SK-N-SH (cell line): ENCODE measurements around the gene SIRPA. TPM values are rescaled to one million over a fixed set of nuclear protein-coding genes. Genes with fewer than 3 reads are reported as not detected.

ENCODE experiments used
- CTCF ChIA-PET: fragments of 300-600, 350-600 bp; formaldehyde crosslinking; extraction: SDS; loops from one replicate; lab custom pipeline; 2021; lab: Yijun Ruan, JAX
- POLR2A ChIA-PET: fragments of 350-600 bp; sonication (Branson Sonifier 250); formaldehyde crosslinking; extraction: SDS; loops from one replicate; lab custom pipeline; 2020; ENCODE audit warnings: antibody characterized with exemption, inconsistent platforms; lab: Yijun Ruan, JAX
- DNase-seq: peaks from one replicate; pipeline ENCODE4 v3.0.0; 2012
- H2AFZ ChIP-seq: fragments of 200-600 bp; sonication (generic); 2 replicates; pipeline ENCODE4 v1.8.1; 2016; ENCODE audit warnings: antibody characterized with exemption, mild to moderate bottlenecking, low read depth
- H3F3A ChIP-seq: fragments of 200-600 bp; sonication (generic); replicated peaks from 2 replicates; pipeline ENCODE3; 2016; ENCODE audit warnings: antibody characterized with exemption, mild to moderate bottlenecking; ENCODE audit not compliant: insufficient read depth
- H3K27ac ChIP-seq, 2 experiments: fragments of 200-500 bp in 1 of 2; fragments of 200-600 bp in 1 of 2; sonication (Bioruptor generic) in 1 of 2; sonication (generic), shearing (Covaris generic) in 1 of 2; 2 replicates each; pipeline versions ENCODE4 v1.5.1 to v1.6.1; 2014 to 2016; ENCODE audit warnings: low read depth in 2 of 2, inconsistent platforms in 1 of 2, low read length in 1 of 2, mild to moderate bottlenecking in 1 of 2, mixed read lengths in 1 of 2
- H3K27me3 ChIP-seq: fragments of 200-600 bp; sonication (generic), shearing (Covaris generic); 2 replicates; pipeline ENCODE4 v1.6.1; 2016; ENCODE audit warnings: mixed run types; ENCODE audit not compliant: insufficient read depth
- H3K36me3 ChIP-seq, 2 experiments: fragments of 200-500 bp in 1 of 2; fragments of 200-600 bp in 1 of 2; sonication (Bioruptor generic) in 1 of 2; sonication (generic) in 1 of 2; replicated peaks in 1 of 2; 2 replicates each; pipeline versions ENCODE3 to v1.5.1; 2014 to 2016; ENCODE audit warnings: low read length in 1 of 2, mild to moderate bottlenecking in 1 of 2; ENCODE audit not compliant: insufficient read depth in 2 of 2, control insufficient read depth in 1 of 2
- H3K4me1 ChIP-seq, 2 experiments: fragments of 200-500 bp in 1 of 2; fragments of 200-600 bp in 1 of 2; sonication (Bioruptor generic) in 1 of 2; sonication (generic), shearing (Covaris generic) in 1 of 2; 2 replicates each; pipeline versions ENCODE4 v1.5.1 to v1.6.1; 2014 to 2016; ENCODE audit warnings: low read depth in 1 of 2, low read length in 1 of 2, mixed run types in 1 of 2; ENCODE audit not compliant: insufficient read depth in 2 of 2, control insufficient read depth in 1 of 2
- H3K4me2 ChIP-seq: fragments of 200-600 bp; sonication (generic), shearing (Covaris generic); 2 replicates; pipeline ENCODE4 v1.6.1; 2017; ENCODE audit warnings: mixed run types
- H3K4me3 ChIP-seq, 2 experiments: fragments of 200-500 bp in 1 of 2; fragments of 200-600 bp in 1 of 2; sonication (Bioruptor generic) in 1 of 2; sonication (generic), shearing (Covaris generic) in 1 of 2; 2 replicates each; pipeline versions ENCODE4 v1.5.1 to v1.8.1; 2014 to 2016; ENCODE audit warnings: low read depth in 2 of 2, inconsistent platforms in 1 of 2, low read length in 1 of 2, mild to moderate bottlenecking in 1 of 2, mixed read lengths in 1 of 2, moderate library complexity in 1 of 2
- H3K79me2 ChIP-seq: fragments of 200-600 bp; sonication (generic); 2 replicates; pipeline ENCODE4 v1.8.1; 2017; ENCODE audit warnings: mild to moderate bottlenecking; ENCODE audit not compliant: insufficient read depth
- H3K9ac ChIP-seq: fragments of 200-600 bp; sonication (generic); 2 replicates; pipeline ENCODE4 v1.6.1; 2017; ENCODE audit warnings: mixed run types
- H3K9me2 ChIP-seq: fragments of 200-600 bp; sonication (generic); 2 replicates; pipeline ENCODE4 v1.6.1; 2017; ENCODE audit warnings: mixed run types
- H3K9me3 ChIP-seq: fragments of 200-600 bp; sonication (generic); 2 replicates; pipeline ENCODE4 v1.6.1; 2017; ENCODE audit warnings: mixed run types, mild to moderate bottlenecking, moderate library complexity
- H4K20me1 ChIP-seq: fragments of 200-600 bp; sonication (generic); 2 replicates; pipeline ENCODE4 v1.6.1; 2017; ENCODE audit warnings: mild to moderate bottlenecking, mixed run types; ENCODE audit not compliant: insufficient read depth
- ELF1 ChIP-seq: IDR thresholded peaks from 2 replicates; pipeline ENCODE4 v1.4.0; 2012
- EP300 ChIP-seq, 2 experiments: IDR thresholded peaks; 2 replicates each; pipeline versions ENCODE4 v1.4.0 to v1.6.1; 2012; ENCODE audit warnings: borderline replicate concordance in 1 of 2, low read depth in 1 of 2, low read length in 1 of 2
- EZH2phosphoT487 ChIP-seq: fragments of 200-600 bp; sonication (generic); IDR thresholded peaks from 2 replicates; pipeline ENCODE4 v1.6.1; 2017; ENCODE audit warnings: low read depth, mixed run types, mild to moderate bottlenecking, antibody characterized with exemption, moderate library complexity, borderline replicate concordance
- FOSL2 ChIP-seq: IDR thresholded peaks from 2 replicates; pipeline ENCODE4 v1.4.0; 2012; ENCODE audit warnings: low read depth, mild to moderate bottlenecking, moderate library complexity, borderline replicate concordance
- FOXM1 ChIP-seq: IDR thresholded peaks from 2 replicates; pipeline ENCODE4 v1.4.0; 2012; ENCODE audit warnings: low read depth, mild to moderate bottlenecking
- GABPA ChIP-seq: IDR thresholded peaks from 2 replicates; pipeline ENCODE4 v1.4.0; 2012; ENCODE audit warnings: low read depth, mild to moderate bottlenecking
- GATA2 ChIP-seq: sonication (generic); formaldehyde crosslinking; IDR thresholded peaks from 2 replicates; pipeline ENCODE4 v1.5.0; 2020; ENCODE audit warnings: mild to moderate bottlenecking, missing genetic modification reagents
- JUND ChIP-seq: IDR thresholded peaks from 2 replicates; pipeline ENCODE4 v1.4.0; 2012
- MEF2A ChIP-seq: IDR thresholded peaks from 2 replicates; pipeline ENCODE4 v1.4.0; 2012; ENCODE audit warnings: low read depth, borderline replicate concordance
- MXI1 ChIP-seq: IDR thresholded peaks from 2 replicates; pipeline ENCODE4 v1.6.1; 2012; ENCODE audit warnings: mild to moderate bottlenecking, low read depth, low read length, improper control_type of control experiment
- NRF1 ChIP-seq: IDR thresholded peaks from 2 replicates; pipeline ENCODE4 v1.6.1; 2012; ENCODE audit warnings: low read depth, mild to moderate bottlenecking, low read length
- RCOR1 ChIP-seq: fragments of 150-350 bp; IDR thresholded peaks from 2 replicates; pipeline ENCODE4 v1.6.1; 2017; ENCODE audit warnings: antibody characterized with exemption, low read length
- RFX5 ChIP-seq: IDR thresholded peaks from 2 replicates; pipeline ENCODE4 v1.6.1; 2012; ENCODE audit warnings: mild to moderate bottlenecking, improper control_type of control experiment, low read length
- SMC3 ChIP-seq: IDR thresholded peaks from 2 replicates; pipeline ENCODE4 v1.6.1; 2012; ENCODE audit warnings: low read depth, low read length, improper control_type of control experiment
- TAF1 ChIP-seq: IDR thresholded peaks from 2 replicates; pipeline ENCODE4 v1.6.1; 2012; ENCODE audit warnings: low read depth, mild to moderate bottlenecking, low read length, moderate library complexity, borderline replicate concordance
- TEAD4 ChIP-seq: IDR thresholded peaks from 2 replicates; pipeline ENCODE4 v1.4.0; 2012; ENCODE audit warnings: mild to moderate bottlenecking, borderline replicate concordance; ENCODE audit not compliant: insufficient read depth
- YY1 ChIP-seq: IDR thresholded peaks from 2 replicates; pipeline ENCODE4 v1.4.0; 2012; ENCODE audit warnings: low read depth, mild to moderate bottlenecking
- WGBS: methylation state at CpG from one replicate; pipeline ENCODE4 v1.1.6; 2017; ENCODE audit warnings: low lambda C conversion rate; 5-methylcytosine and 5-hydroxymethylcytosine counted together
- polyA plus RNA-seq, 3 experiments: library from polyadenylated mRNA; depleted of rRNA; stranded (reverse); fragments of >200 nt; gene quantifications; 2 replicates each; pipeline ENCODE4 v1.2.3, GENCODE V29; 2012
- TF ChIP-seq, protein P1 (sequence below): IDR thresholded peaks from 2 replicates; pipeline ENCODE4 v1.4.0; 2012; ENCODE audit warnings: low read depth, borderline replicate concordance
- TF ChIP-seq, protein P2 (sequence below): IDR thresholded peaks from 2 replicates; pipeline ENCODE4 v1.4.0; 2012; ENCODE audit warnings: low read depth
- TF ChIP-seq, protein P3 (sequence below): fragments of 150-350 bp; IDR thresholded peaks from 2 replicates; pipeline ENCODE4 v1.6.1; 2017; ENCODE audit warnings: antibody characterized with exemption, low read length, low read depth, borderline replicate concordance
- TF ChIP-seq, protein P4 (sequence below): IDR thresholded peaks from 2 replicates; pipeline ENCODE4 v1.4.0; 2012; ENCODE audit warnings: low read depth, borderline replicate concordance

SIRPA gene
- polyA plus RNA-seq, 1 of the 3 experiments (the other 2 are of a cell fraction) = 9.1 TPM

DNA sequence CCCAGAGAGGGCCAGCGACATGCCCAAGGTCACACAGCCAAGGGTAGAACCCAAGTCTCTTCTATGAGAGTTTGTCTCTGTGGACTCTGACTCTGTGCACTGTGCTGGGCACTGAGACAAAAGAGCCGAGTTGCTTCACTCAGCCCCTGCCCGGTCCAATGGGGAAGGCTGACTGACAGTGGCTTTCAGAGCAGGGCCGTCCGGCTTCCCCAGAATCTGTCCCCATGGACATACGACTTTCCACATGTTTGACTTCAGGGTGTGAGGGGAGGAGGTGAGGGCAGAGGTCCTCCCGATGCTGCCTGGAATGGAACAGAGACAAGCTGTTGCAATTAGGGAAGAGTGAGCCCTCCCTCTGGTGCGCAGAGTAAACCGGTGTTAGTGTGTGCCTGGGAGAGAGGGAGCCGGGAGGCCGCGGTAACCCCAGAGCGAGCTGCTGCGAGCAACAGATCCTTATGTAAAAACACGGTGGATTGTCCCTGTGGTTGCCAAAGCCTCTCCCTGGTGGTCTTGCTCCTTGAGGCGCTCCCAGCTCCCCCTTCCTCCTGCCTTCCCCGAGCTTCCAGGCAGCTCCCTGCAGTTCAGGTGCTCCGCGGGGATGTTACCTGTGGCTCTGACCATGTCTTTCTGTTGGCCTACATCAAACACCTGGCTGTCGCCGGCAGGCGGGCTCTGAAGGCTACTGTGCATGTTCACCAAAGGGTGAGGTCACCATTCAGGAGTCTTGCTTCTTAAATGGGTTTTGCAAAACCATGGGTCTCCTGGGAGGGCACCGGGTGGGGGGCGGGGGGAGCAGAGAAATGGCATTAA is 672 bp downstream of the SIRPA start (continued):
- TF ChIP-seq, protein P1, sequence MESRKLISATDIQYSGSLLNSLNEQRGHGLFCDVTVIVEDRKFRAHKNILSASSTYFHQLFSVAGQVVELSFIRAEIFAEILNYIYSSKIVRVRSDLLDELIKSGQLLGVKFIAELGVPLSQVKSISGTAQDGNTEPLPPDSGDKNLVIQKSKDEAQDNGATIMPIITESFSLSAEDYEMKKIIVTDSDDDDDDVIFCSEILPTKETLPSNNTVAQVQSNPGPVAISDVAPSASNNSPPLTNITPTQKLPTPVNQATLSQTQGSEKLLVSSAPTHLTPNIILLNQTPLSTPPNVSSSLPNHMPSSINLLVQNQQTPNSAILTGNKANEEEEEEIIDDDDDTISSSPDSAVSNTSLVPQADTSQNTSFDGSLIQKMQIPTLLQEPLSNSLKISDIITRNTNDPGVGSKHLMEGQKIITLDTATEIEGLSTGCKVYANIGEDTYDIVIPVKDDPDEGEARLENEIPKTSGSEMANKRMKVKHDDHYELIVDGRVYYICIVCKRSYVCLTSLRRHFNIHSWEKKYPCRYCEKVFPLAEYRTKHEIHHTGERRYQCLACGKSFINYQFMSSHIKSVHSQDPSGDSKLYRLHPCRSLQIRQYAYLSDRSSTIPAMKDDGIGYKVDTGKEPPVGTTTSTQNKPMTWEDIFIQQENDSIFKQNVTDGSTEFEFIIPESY = no peak
- TF ChIP-seq FOSL2 (no peak), FOXM1 (no peak)

DNA sequence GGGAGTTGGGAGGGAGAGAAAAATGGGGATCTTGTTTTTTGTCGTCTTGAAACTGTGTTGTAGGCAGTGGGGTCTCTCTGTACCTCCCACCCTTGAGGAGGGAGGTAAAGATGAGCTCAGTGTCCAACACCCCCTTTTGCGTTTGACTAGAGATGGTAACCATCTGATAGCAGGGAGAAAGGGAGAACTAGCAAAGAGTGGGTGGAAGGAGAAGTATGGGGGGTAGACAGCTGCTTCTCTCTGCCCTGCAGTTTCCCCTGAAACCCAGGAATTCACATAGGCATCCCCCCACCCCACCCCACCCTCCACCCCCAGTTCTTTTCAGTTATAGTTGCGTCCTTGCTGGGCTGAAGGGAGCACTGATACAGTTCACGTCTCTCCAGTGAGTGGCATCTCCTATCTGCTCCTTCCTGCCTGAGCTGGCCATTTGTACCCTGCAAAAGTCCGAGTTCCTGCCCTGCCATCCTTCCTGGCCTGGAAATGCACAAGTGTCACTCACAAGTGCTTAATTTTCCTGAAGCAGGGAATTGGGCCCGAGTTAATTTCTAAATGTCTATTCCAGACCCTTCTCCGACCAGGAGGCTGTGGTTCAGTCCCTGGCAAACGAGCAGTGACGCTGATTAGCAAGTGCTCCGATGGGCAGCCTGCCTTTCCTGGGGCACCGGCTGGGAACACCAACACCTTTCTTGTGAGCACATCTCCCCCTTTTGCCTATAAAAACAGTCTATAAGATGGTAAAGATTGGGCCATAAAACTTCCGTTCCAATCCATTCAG is 1.5 kb downstream of the SIRPA start:
- Histone ChIP-seq H3K27ac (no peak overlapping the region), H3K79me2 (peaks cover 63% of the 10 kb centered on the region), H2AFZ (no peak overlapping the region), H3K9me3 (no peaks in the 10 kb centered on the region), H3K36me3 (no peaks in the 10 kb centered on the region), H3K4me3 (peak overlapping the region in 1 of 2 experiments; percentile 85; a peak in 1 of 4 replicates), H3K4me1 (peaks cover 13 to 25% of the 10 kb centered on the region in 2 experiments; a peak in 1 of 4 replicates), H3K27me3 (no peaks in the 10 kb centered on the region), H3K4me2 (peak overlapping the region; percentile 95), H3K9ac (peak overlapping the region; percentile 78), H4K20me1 (peaks cover 13% of the 10 kb centered on the region; the same call in 1 of the 2 replicates), H3K9me2 (no peaks in the 10 kb centered on the region), H3F3A (peaks cover 3% of the 10 kb centered on the region)
- POLR2A ChIA-PET = no interaction called here
- TF ChIP-seq EZH2phosphoT487 (no peak), MEF2A (no peak), GABPA (no peak), TAF1 (no peak), EP300 (IDR thresholded peaks at IDR 0.05; ENCODE audit: borderline replicate concordance in 1 of 2, low read depth in 1 of 2, low read length in 1 of 2) (no peak), GATA2 (CRISPR knock-in tag) (no peak), RCOR1 (no peak), MXI1 (no peak), SMC3 (no peak), TEAD4 (no peak), JUND (no peak), ELF1 (no peak), RFX5 (no peak), YY1 (no peak), NRF1 (no peak)
- TF ChIP-seq, protein P2, sequence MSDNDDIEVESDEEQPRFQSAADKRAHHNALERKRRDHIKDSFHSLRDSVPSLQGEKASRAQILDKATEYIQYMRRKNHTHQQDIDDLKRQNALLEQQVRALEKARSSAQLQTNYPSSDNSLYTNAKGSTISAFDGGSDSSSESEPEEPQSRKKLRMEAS = no peak
- TF ChIP-seq, protein P3, sequence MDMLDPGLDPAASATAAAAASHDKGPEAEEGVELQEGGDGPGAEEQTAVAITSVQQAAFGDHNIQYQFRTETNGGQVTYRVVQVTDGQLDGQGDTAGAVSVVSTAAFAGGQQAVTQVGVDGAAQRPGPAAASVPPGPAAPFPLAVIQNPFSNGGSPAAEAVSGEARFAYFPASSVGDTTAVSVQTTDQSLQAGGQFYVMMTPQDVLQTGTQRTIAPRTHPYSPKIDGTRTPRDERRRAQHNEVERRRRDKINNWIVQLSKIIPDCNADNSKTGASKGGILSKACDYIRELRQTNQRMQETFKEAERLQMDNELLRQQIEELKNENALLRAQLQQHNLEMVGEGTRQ = no peak
- TF ChIP-seq, protein P4, sequence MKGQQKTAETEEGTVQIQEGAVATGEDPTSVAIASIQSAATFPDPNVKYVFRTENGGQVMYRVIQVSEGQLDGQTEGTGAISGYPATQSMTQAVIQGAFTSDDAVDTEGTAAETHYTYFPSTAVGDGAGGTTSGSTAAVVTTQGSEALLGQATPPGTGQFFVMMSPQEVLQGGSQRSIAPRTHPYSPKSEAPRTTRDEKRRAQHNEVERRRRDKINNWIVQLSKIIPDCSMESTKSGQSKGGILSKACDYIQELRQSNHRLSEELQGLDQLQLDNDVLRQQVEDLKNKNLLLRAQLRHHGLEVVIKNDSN = no peak
- no peak for DNase-seq
- CTCF ChIA-PET = no interaction called here
- WGBS = 97% methylated on average over 11 of the region's 12 CpGs
